SK-N-MC (cell line): ENCODE results near the gene MAP3K3.

Source experiments
- EZH2 ChIP-seq: fragments of 200-600 bp; sonication (generic); IDR thresholded peaks from one replicate; pipeline ENCODE4 v1.6.1; 2017; ENCODE audit warnings: antibody characterized with exemption
- FOXP2 ChIP-seq: optimal IDR thresholded peaks from 2 replicates; pipeline ENCODE3; 2011; ENCODE audit warnings: mild to moderate bottlenecking, moderate library complexity; ENCODE audit not compliant: insufficient read depth; ENCODE audit errors: extremely low read length, control extremely low read depth
- POLR2AphosphoS5 ChIP-seq: IDR thresholded peaks from 2 replicates; pipeline ENCODE4 v1.6.1; 2012; ENCODE audit warnings: mild to moderate bottlenecking, low read depth, low read length, borderline replicate concordance

GRCh38 chr17:63692195-63692816 is 70.1 kb downstream of the MAP3K3 start:
- TF ChIP-seq FOXP2 (no peak), EZH2 (no peak), POLR2AphosphoS5 (no peak)
